HFFc6 (cell line): ENCODE measurements around the gene LARP1. TPM values are rescaled to one million over a fixed set of nuclear protein-coding genes. Genes with fewer than 3 reads are reported as not detected.

Experiments
- DNase-seq: peaks from one replicate; pipeline ENCODE4 v3.0.0-alpha.2; 2018
- H3K27ac Mint-ChIP-seq: 2 replicates; pipeline ENCODE4 v1.8.0; 2020; ENCODE audit warnings: mild to moderate bottlenecking, mixed read lengths
- H3K27me3 Mint-ChIP-seq: 2 replicates; pipeline ENCODE4 v1.8.0; 2021; ENCODE audit warnings: mild to moderate bottlenecking, moderate library complexity, mixed read lengths; ENCODE audit not compliant: insufficient read depth
- H3K36me3 Mint-ChIP-seq: 2 replicates; pipeline ENCODE4 v1.8.0; 2021; ENCODE audit warnings: low read depth, mixed read lengths
- H3K4me1 Mint-ChIP-seq: 2 replicates; pipeline ENCODE4 v1.8.0; 2020; ENCODE audit warnings: low read depth, mixed read lengths
- H3K4me3 Mint-ChIP-seq: 2 replicates; pipeline ENCODE4 v1.8.0; 2020; ENCODE audit warnings: mild to moderate bottlenecking, moderate library complexity, mixed read lengths
- H3K9me3 Mint-ChIP-seq: 2 replicates; pipeline ENCODE4 v1.8.0; 2020; ENCODE audit warnings: mild to moderate bottlenecking, mixed read lengths
- total RNA-seq, 6 experiments: library from RNA; stranded (reverse); fragmentation: NEBNext Ultra II Directional; extraction: Animal tissue kit (Norgen Biotek cat#: 25700); gene quantifications; 2 replicates in 1 of 6; 3 replicates in 5 of 6; pipeline ENCODE4 v1.2.3, GENCODE V29; 2021
- TF ChIP-seq, protein P1 (sequence below): fragments of 200-600 bp; sonication (generic); IDR thresholded peaks from 2 replicates; pipeline ENCODE4 v1.5.0; 2021; ENCODE audit warnings: antibody characterized with exemption, mild to moderate bottlenecking

Gene LARP1
- total RNA-seq, 6 experiments from 2014 or later: 204 to 228 (median 208) TPM

- Mint-ChIP-seq H3K27ac (peak overlapping the region; percentile 73), H3K4me1 (peaks cover 63% of the 10 kb centered on the region), H3K4me3 (peak overlapping the region; percentile 16; the same call in 1 of the 2 replicates), H3K36me3 (peaks cover 9% of the 10 kb centered on the region; the same call in 1 of the 2 replicates), H3K9me3 (no peaks in the 10 kb centered on the region), H3K27me3 (peaks cover 2% of the 10 kb centered on the region; the same call in 1 of the 2 replicates)
- TF ChIP-seq, protein P1, sequence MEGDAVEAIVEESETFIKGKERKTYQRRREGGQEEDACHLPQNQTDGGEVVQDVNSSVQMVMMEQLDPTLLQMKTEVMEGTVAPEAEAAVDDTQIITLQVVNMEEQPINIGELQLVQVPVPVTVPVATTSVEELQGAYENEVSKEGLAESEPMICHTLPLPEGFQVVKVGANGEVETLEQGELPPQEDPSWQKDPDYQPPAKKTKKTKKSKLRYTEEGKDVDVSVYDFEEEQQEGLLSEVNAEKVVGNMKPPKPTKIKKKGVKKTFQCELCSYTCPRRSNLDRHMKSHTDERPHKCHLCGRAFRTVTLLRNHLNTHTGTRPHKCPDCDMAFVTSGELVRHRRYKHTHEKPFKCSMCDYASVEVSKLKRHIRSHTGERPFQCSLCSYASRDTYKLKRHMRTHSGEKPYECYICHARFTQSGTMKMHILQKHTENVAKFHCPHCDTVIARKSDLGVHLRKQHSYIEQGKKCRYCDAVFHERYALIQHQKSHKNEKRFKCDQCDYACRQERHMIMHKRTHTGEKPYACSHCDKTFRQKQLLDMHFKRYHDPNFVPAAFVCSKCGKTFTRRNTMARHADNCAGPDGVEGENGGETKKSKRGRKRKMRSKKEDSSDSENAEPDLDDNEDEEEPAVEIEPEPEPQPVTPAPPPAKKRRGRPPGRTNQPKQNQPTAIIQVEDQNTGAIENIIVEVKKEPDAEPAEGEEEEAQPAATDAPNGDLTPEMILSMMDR: no peak
- no peak for DNase-seq
These were observed 33.0 kb downstream of the LARP1 start for GRCh38 chr5:154788212-154788611.

DNA sequence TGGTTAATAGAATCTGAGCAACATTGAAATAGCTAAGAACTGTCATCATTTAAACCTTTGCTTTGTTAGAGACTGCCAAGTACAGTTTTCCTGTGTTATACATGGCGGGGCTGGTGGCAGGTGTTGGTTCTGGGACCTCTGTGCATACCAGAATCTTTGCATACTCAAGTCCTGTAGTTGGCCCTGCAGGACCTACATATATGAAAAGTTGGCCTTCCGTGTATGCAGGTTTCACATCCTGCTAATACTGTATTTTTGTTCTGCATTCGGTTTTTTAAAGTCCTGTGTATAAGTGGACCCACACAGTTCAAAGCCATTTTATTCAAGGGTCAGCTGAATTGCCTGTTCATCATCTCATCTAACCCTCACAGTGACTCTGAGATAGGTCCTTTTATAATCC is 36.4 kb downstream of the LARP1 start:
- no peak overlapping the region for H3K27ac Mint-ChIP-seq
- DNase-seq: no peak
- peaks cover 4% of the 10 kb centered on the region for H3K27me3 Mint-ChIP-seq
- H3K9me3 Mint-ChIP-seq: no peaks in the 10 kb centered on the region
- no peak overlapping the region for H3K4me3 Mint-ChIP-seq
- peaks cover 57% of the 10 kb centered on the region for H3K4me1 Mint-ChIP-seq
- H3K36me3 Mint-ChIP-seq: peaks cover 25% of the 10 kb centered on the region
- TF ChIP-seq, protein P1: no peak

DNA sequence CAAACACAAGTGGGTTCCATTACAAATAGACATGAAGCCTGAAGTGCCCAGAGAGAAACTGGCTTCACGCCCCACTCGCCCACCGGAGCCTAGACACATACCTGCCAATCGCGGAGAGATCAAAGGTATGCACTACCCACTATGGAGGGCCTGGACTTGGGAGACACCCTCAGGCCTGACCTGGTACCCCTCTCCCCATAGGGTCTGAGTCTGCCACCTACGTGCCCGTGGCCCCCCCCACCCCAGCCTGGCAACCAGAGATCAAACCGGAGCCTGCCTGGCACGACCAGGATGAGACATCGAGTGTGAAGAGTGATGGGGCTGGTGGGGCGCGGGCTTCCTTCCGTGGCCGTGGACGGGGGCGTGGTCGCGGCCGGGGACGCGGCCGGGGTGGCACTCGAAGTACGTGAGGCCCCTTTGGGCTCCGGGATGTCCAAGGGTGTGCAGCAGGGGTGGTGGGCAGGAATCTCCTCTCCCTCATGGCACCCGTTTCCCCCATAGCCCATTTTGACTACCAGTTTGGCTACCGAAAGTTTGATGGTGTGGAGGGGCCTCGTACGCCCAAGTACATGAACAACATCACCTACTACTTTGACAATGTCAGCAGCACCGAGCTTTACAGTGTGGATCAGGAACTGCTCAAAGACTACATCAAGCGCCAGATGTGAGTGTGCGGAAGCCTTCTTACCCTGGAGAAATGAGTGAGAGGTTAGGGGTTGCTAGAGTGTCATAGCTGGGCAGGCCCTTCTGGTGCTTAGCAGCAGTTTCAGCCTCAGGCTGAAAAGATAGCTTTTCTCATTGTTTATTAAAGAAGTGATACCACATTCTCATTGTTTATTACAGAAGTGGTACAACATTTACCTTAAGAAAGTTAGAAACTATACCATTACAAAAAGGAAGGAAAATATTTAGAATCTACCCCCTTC is 38.7 kb downstream of the LARP1 start:
- H3K27ac Mint-ChIP-seq: peak overlapping the region; percentile 48
- TF ChIP-seq, protein P1: no peak
- no peaks in the 10 kb centered on the region for H3K9me3 Mint-ChIP-seq
- DNase-seq: no peak
- H3K4me3 Mint-ChIP-seq: peak overlapping the region; percentile 28
- H3K36me3 Mint-ChIP-seq: peaks cover 29% of the 10 kb centered on the region
- H3K27me3 Mint-ChIP-seq: peaks cover 2% of the 10 kb centered on the region; the same call in 1 of the 2 replicates
- H3K4me1 Mint-ChIP-seq: peaks cover 35% of the 10 kb centered on the region

- Mint-ChIP-seq H3K27me3 (peaks cover 2% of the 10 kb centered on the region; the same call in 1 of the 2 replicates), H3K27ac (peak overlapping the region; percentile 48), H3K36me3 (peaks cover 34% of the 10 kb centered on the region), H3K4me1 (peaks cover 37% of the 10 kb centered on the region), H3K4me3 (peak overlapping the region; percentile 10), H3K9me3 (no peaks in the 10 kb centered on the region)
- DNase-seq: peak; percentile 44
- TF ChIP-seq, protein P1: no peak
These were observed 39.5 kb downstream of the LARP1 start for GRCh38 chr5:154794525-154795234.

DNA sequence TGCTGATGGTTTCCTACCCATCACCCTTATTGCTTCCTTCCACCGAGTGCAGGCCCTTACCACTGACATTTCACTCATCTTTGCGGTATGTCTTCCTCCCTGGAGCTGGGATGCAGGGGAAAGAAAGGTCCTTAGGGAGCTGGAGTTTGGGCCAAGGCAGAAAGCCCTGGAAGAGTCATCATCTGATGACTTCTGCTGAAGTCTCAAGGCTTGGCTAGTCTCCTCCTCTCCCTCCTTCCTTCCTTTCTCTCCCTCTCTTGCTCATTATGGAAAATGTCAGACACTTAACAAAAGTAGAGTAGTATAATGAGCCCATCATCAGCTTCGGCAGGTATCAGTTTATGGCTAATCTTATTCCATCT is 40.0 kb downstream of the LARP1 start:
- Mint-ChIP-seq H3K4me3 (peak overlapping the region; percentile 10; the same call in 1 of the 2 replicates), H3K9me3 (no peaks in the 10 kb centered on the region), H3K27me3 (peaks cover 2% of the 10 kb centered on the region; the same call in 1 of the 2 replicates), H3K36me3 (peaks cover 39% of the 10 kb centered on the region), H3K27ac (peak overlapping the region; percentile 48), H3K4me1 (peaks cover 43% of the 10 kb centered on the region)
- TF ChIP-seq, protein P1: no peak
- DNase-seq: no peak
